Neural cell (in vitro differentiated cells): ENCODE results near the gene JADE2. TPM values are rescaled to one million over a fixed set of nuclear protein-coding genes. Genes with fewer than 3 reads are reported as not detected.

Source experiments
- H2AFZ ChIP-seq: fragments of 200-600, 300-800 bp; sonication (generic), shearing (Covaris generic); 2 replicates; pipeline ENCODE4 v1.6.0; 2014; ENCODE audit warnings: low read depth, mild to moderate bottlenecking, antibody characterized with exemption, low read length, moderate library complexity
- H3F3A ChIP-seq: fragments of 200-600 bp; shearing (Covaris generic); 2 replicates; pipeline ENCODE4 v1.6.1; 2016; ENCODE audit warnings: mild to moderate bottlenecking, moderate library complexity, mixed read lengths, antibody characterized with exemption, low read length; ENCODE audit not compliant: insufficient read depth, poor library complexity, severe bottlenecking
- H3K27ac ChIP-seq: fragments of 200-600, 300-800 bp; sonication (generic), shearing (Covaris generic); 2 replicates; pipeline ENCODE4 v1.5.1; 2014; ENCODE audit warnings: mild to moderate bottlenecking, low read length, moderate library complexity
- H3K27me3 ChIP-seq: fragments of 300-800, 200-600 bp; sonication (generic), shearing (Covaris generic); 2 replicates; pipeline ENCODE4 v1.6.0; 2014; ENCODE audit warnings: mild to moderate bottlenecking, low read depth, low read length, moderate library complexity; ENCODE audit not compliant: insufficient read depth
- H3K36me3 ChIP-seq: fragments of 300-800, 200-600 bp; sonication (generic), shearing (Covaris generic); 2 replicates; pipeline ENCODE4 v1.5.1; 2014; ENCODE audit warnings: mild to moderate bottlenecking, antibody characterized with exemption, low read length, moderate library complexity; ENCODE audit not compliant: insufficient read depth
- H3K4me2 ChIP-seq: fragments of 300-800, 200-600 bp; sonication (generic), shearing (Covaris generic); 2 replicates; pipeline ENCODE4 v1.6.0; 2014; ENCODE audit warnings: mild to moderate bottlenecking, low read length
- H3K4me3 ChIP-seq: fragments of 300-800, 200-600 bp; sonication (generic), shearing (Covaris generic); 2 replicates; pipeline ENCODE4 v1.5.1; 2014; ENCODE audit warnings: mild to moderate bottlenecking, low read length, moderate library complexity
- H3K79me2 ChIP-seq: fragments of 200-600 bp; shearing (Covaris generic); replicated peaks from 2 replicates; pipeline ENCODE4 v1.6.0; 2014; ENCODE audit warnings: mild to moderate bottlenecking, low read length, moderate library complexity; ENCODE audit not compliant: insufficient read depth
- H3K9ac ChIP-seq: fragments of 300-800, 200-600 bp; sonication (generic), shearing (Covaris generic); 2 replicates; pipeline ENCODE4 v1.6.1; 2016; ENCODE audit warnings: mild to moderate bottlenecking, low read length, mixed read lengths
- H3K9me2 ChIP-seq: fragments of 200-600 bp; shearing (Covaris generic); 2 replicates; pipeline ENCODE4 v1.6.1; 2016; ENCODE audit warnings: mild to moderate bottlenecking, low read length, mixed read lengths; ENCODE audit not compliant: insufficient read depth
- H3K9me3 ChIP-seq: fragments of 200-600, 300-800 bp; sonication (generic), shearing (Covaris generic); 2 replicates; pipeline ENCODE4 v1.6.1; 2016; ENCODE audit warnings: mild to moderate bottlenecking, mixed run types, low read length, moderate library complexity, mixed read lengths
- H4K20me1 ChIP-seq: fragments of 200-600 bp; shearing (Covaris generic); 2 replicates; pipeline ENCODE4 v1.6.1; 2016; ENCODE audit warnings: mild to moderate bottlenecking, mixed run types; ENCODE audit not compliant: insufficient read depth
- EP300 ChIP-seq: fragments of 450-650 bp; conservative IDR thresholded peaks from 2 replicates; pipeline ENCODE4 v1.6.1; 2014; ENCODE audit warnings: antibody characterized with exemption, mild to moderate bottlenecking, moderate library complexity; ENCODE audit not compliant: poor library complexity, severe bottlenecking
- EZH2 ChIP-seq: fragments of 200-600, 300-800 bp; shearing (Covaris generic), sonication (generic); IDR thresholded peaks from 2 replicates; pipeline ENCODE4 v1.6.1; 2014; ENCODE audit warnings: antibody characterized with exemption, low read length, borderline replicate concordance, mild to moderate bottlenecking; ENCODE audit not compliant: insufficient read depth, poor library complexity, severe bottlenecking
- MXI1 ChIP-seq: fragments of 450-650 bp; conservative IDR thresholded peaks from 2 replicates; pipeline ENCODE4 v1.6.1; 2014; ENCODE audit warnings: antibody characterized with exemption, mild to moderate bottlenecking; ENCODE audit not compliant: poor library complexity, severe bottlenecking
- POLR2AphosphoS5 ChIP-seq: IDR thresholded peaks from 2 replicates; pipeline ENCODE4 v1.6.1; 2012
- RAD21 ChIP-seq: fragments of 450-650 bp; conservative IDR thresholded peaks from 2 replicates; pipeline ENCODE4 v1.6.1; 2014; ENCODE audit warnings: antibody characterized with exemption, mild to moderate bottlenecking, moderate library complexity
- SMC3 ChIP-seq: fragments of 450-650 bp; conservative IDR thresholded peaks from 2 replicates; pipeline ENCODE4 v1.6.1; 2014; ENCODE audit warnings: antibody characterized with exemption, mild to moderate bottlenecking, moderate library complexity; ENCODE audit not compliant: poor library complexity
- TAF1 ChIP-seq: IDR thresholded peaks from 2 replicates; pipeline ENCODE4 v1.6.1; 2012; ENCODE audit warnings: low read depth
- polyA plus RNA-seq: library from polyadenylated mRNA; depleted of rRNA; stranded (reverse); fragments of >200 nt; gene quantifications from 2 replicates; pipeline ENCODE4 v1.2.3, GENCODE V29; 2014
- TF ChIP-seq, protein P1 (sequence below): fragments of 450-650 bp; IDR thresholded peaks from 2 replicates; pipeline ENCODE4 v1.5.1; 2014; ENCODE audit warnings: antibody characterized with exemption, mild to moderate bottlenecking, moderate library complexity; ENCODE audit not compliant: poor library complexity, severe bottlenecking
- TF ChIP-seq, protein P2 (sequence below): IDR thresholded peaks from 2 replicates; pipeline ENCODE4 v1.6.1; 2012; ENCODE audit warnings: borderline replicate concordance

Gene JADE2
- polyA plus RNA-seq, 1 donor from 2014 or later: 1.9 TPM

DNA sequence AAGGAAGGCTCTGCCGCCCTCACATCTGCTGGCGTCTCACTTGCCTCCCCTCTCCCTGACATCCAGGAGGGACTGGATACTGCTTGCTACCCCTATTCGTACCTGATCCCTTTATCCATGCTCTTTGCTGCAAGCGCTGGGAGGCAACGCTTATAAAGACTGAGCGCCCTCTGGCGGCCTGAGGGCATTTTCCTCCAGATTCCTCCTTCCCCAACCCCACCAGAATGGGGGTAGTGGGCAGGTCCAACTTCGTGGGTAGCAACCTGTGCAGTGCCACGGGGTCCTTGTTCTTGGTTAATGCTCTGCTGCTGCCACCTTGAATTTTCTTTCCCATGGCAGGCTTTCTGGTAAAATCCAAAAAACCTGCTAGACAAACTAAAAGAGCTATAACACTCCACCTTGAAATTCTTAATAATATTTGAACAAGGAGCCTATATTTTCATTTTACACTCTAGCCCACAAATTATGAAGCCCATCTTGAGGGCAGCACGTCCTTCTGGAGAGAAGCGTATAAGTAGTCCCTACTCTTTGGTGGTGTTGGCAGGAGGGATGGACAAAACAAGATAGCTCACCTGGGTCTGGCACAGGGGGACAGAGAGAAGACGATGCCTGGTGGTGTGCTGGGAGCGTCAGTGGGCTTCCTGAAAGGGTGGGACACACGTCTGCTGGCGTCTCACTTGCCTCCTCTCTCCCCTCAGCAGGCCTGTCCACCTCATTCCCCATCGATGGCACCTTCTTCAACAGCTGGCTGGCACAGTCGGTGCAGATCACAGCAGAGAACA is 52.5 kb downstream of the JADE2 start:
- no peaks in the 10 kb centered on the region for H3K9me2 ChIP-seq
- no peak overlapping the region for H3K4me3 ChIP-seq
- no peak overlapping the region for H3K4me2 ChIP-seq
- H3F3A ChIP-seq: no peaks in the 10 kb centered on the region
- H3K79me2 ChIP-seq: no peaks in the 10 kb centered on the region
- no peaks in the 10 kb centered on the region for H3K36me3 ChIP-seq
- H3K9ac ChIP-seq: no peak overlapping the region
- no peaks in the 10 kb centered on the region for H3K27me3 ChIP-seq
- no peaks in the 10 kb centered on the region for H3K9me3 ChIP-seq
- TF ChIP-seq TAF1 (no peak), EZH2 (no peak), POLR2AphosphoS5 (no peak), EP300 (no peak), MXI1 (no peak), SMC3 (peak; percentile 90), RAD21 (peak; percentile 82)
- TF ChIP-seq, protein P1, sequence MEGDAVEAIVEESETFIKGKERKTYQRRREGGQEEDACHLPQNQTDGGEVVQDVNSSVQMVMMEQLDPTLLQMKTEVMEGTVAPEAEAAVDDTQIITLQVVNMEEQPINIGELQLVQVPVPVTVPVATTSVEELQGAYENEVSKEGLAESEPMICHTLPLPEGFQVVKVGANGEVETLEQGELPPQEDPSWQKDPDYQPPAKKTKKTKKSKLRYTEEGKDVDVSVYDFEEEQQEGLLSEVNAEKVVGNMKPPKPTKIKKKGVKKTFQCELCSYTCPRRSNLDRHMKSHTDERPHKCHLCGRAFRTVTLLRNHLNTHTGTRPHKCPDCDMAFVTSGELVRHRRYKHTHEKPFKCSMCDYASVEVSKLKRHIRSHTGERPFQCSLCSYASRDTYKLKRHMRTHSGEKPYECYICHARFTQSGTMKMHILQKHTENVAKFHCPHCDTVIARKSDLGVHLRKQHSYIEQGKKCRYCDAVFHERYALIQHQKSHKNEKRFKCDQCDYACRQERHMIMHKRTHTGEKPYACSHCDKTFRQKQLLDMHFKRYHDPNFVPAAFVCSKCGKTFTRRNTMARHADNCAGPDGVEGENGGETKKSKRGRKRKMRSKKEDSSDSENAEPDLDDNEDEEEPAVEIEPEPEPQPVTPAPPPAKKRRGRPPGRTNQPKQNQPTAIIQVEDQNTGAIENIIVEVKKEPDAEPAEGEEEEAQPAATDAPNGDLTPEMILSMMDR: peak; percentile 85
- TF ChIP-seq, protein P2, sequence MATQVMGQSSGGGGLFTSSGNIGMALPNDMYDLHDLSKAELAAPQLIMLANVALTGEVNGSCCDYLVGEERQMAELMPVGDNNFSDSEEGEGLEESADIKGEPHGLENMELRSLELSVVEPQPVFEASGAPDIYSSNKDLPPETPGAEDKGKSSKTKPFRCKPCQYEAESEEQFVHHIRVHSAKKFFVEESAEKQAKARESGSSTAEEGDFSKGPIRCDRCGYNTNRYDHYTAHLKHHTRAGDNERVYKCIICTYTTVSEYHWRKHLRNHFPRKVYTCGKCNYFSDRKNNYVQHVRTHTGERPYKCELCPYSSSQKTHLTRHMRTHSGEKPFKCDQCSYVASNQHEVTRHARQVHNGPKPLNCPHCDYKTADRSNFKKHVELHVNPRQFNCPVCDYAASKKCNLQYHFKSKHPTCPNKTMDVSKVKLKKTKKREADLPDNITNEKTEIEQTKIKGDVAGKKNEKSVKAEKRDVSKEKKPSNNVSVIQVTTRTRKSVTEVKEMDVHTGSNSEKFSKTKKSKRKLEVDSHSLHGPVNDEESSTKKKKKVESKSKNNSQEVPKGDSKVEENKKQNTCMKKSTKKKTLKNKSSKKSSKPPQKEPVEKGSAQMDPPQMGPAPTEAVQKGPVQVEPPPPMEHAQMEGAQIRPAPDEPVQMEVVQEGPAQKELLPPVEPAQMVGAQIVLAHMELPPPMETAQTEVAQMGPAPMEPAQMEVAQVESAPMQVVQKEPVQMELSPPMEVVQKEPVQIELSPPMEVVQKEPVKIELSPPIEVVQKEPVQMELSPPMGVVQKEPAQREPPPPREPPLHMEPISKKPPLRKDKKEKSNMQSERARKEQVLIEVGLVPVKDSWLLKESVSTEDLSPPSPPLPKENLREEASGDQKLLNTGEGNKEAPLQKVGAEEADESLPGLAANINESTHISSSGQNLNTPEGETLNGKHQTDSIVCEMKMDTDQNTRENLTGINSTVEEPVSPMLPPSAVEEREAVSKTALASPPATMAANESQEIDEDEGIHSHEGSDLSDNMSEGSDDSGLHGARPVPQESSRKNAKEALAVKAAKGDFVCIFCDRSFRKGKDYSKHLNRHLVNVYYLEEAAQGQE: no peak
- H4K20me1 ChIP-seq: no peaks in the 10 kb centered on the region
- no peak overlapping the region for H3K27ac ChIP-seq
- H2AFZ ChIP-seq: no peak overlapping the region

DNA sequence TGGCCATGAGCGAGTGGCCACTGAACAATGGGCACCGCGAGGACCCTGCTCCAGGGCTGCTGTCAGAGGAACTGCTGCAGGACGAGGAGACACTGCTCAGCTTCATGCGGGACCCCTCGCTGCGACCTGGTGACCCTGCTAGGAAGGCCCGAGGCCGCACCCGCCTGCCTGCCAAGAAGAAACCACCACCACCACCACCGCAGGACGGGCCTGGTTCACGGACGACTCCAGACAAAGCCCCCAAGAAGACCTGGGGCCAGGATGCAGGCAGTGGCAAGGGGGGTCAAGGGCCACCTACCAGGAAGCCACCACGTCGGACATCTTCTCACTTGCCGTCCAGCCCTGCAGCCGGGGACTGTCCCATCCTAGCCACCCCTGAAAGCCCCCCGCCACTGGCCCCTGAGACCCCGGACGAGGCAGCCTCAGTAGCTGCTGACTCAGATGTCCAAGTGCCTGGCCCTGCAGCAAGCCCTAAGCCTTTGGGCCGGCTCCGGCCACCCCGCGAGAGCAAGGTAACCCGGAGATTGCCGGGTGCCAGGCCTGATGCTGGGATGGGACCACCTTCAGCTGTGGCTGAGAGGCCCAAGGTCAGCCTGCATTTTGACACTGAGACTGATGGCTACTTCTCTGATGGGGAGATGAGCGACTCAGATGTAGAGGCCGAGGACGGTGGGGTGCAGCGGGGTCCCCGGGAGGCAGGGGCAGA is 53.3 kb downstream of the JADE2 start:
- Histone ChIP-seq H3K36me3 (no peaks in the 10 kb centered on the region), H4K20me1 (no peaks in the 10 kb centered on the region), H3K4me2 (no peak overlapping the region), H3F3A (no peaks in the 10 kb centered on the region), H2AFZ (no peak overlapping the region), H3K4me3 (no peak overlapping the region), H3K9me3 (no peaks in the 10 kb centered on the region), H3K9ac (no peak overlapping the region), H3K27ac (no peak overlapping the region), H3K79me2 (no peaks in the 10 kb centered on the region), H3K27me3 (no peaks in the 10 kb centered on the region), H3K9me2 (no peaks in the 10 kb centered on the region)
- TF ChIP-seq RAD21 (no peak), POLR2AphosphoS5 (no peak), EZH2 (no peak), SMC3 (no peak), MXI1 (no peak), EP300 (no peak), TAF1 (no peak)
- TF ChIP-seq, protein P1: no peak
- TF ChIP-seq, protein P2: no peak
